GM23338 (cell line): Measurements from ENCODE around the gene RNF223. TPM values are rescaled to one million over a fixed set of nuclear protein-coding genes. Genes with fewer than 3 reads are reported as not detected.

Experiments used
- ATAC-seq: fragments of 200-7000 bp; cut with Tn5 transposase; 3 replicates; pipeline ENCODE4 v1.9.1; 2020
- DNase-seq: peaks from one replicate; pipeline ENCODE4 v3.0.0-alpha.2; 2015; ENCODE audit warnings: low spot score
- H2AFZ ChIP-seq: fragments of 200-600 bp; sonication (generic); 2 replicates; pipeline ENCODE4 v1.8.0; 2016; ENCODE audit warnings: antibody characterized with exemption, mild to moderate bottlenecking, moderate library complexity
- H3F3A ChIP-seq: fragments of 200-600 bp; sonication (generic); replicated peaks from 2 replicates; pipeline ENCODE4 v1.8.0; 2017; ENCODE audit warnings: antibody characterized with exemption, mixed run types, low read depth
- H3K27ac ChIP-seq: fragments of 200-600 bp; sonication (generic); 2 replicates; pipeline ENCODE4 v1.6.1; 2016; ENCODE audit warnings: low read depth
- H3K27me3 ChIP-seq: fragments of 200-600 bp; sonication (generic); 2 replicates; pipeline ENCODE4 v1.8.0; 2016; ENCODE audit warnings: mild to moderate bottlenecking, mixed run types, moderate library complexity; ENCODE audit not compliant: insufficient read depth
- H3K36me3 ChIP-seq: fragments of 200-600 bp; sonication (generic); 2 replicates; pipeline ENCODE4 v1.8.0; 2016; ENCODE audit warnings: mild to moderate bottlenecking; ENCODE audit not compliant: insufficient read depth
- H3K4me1 ChIP-seq: fragments of 200-600 bp; sonication (generic); 2 replicates; pipeline ENCODE4 v1.8.0; 2016; ENCODE audit warnings: mild to moderate bottlenecking, moderate library complexity; ENCODE audit not compliant: insufficient read depth
- H3K4me2 ChIP-seq: fragments of 200-600 bp; sonication (generic); 2 replicates; pipeline ENCODE4 v1.7.1; 2017; ENCODE audit warnings: mixed run types
- H3K4me3 ChIP-seq: fragments of 200-600 bp; sonication (generic); 2 replicates; pipeline ENCODE4 v1.6.1; 2016; ENCODE audit warnings: mixed run types
- H3K79me2 ChIP-seq: fragments of 200-600 bp; sonication (generic); replicated peaks from 2 replicates; pipeline ENCODE4 v1.8.0; 2017; ENCODE audit warnings: mild to moderate bottlenecking; ENCODE audit not compliant: insufficient read depth
- H3K9me2 ChIP-seq: fragments of 200-600 bp; sonication (generic); 2 replicates; pipeline ENCODE4 v1.8.0; 2017; ENCODE audit not compliant: insufficient read depth
- H4K20me1 ChIP-seq: fragments of 200-600 bp; sonication (generic); replicated peaks from 2 replicates; pipeline ENCODE4 v1.8.0; 2017; ENCODE audit warnings: mild to moderate bottlenecking; ENCODE audit not compliant: insufficient read depth
- H3K27ac Mint-ChIP-seq: 2 replicates; pipeline ENCODE4 v1.8.0; 2020; ENCODE audit warnings: inconsistent platforms, mild to moderate bottlenecking, moderate library complexity, mixed read lengths
- H3K27me3 Mint-ChIP-seq: 3 replicates; pipeline ENCODE4 v1.8.0; 2022; ENCODE audit warnings: low read depth, mild to moderate bottlenecking, moderate library complexity, mixed read lengths, inconsistent platforms; ENCODE audit not compliant: insufficient read depth, poor library complexity
- H3K36me3 Mint-ChIP-seq: 3 replicates; pipeline ENCODE4 v1.8.0; 2021; ENCODE audit warnings: low read depth, mild to moderate bottlenecking, inconsistent platforms, moderate library complexity, mixed read lengths
- H3K4me1 Mint-ChIP-seq: 3 replicates; pipeline ENCODE4 v1.8.0; 2020; ENCODE audit warnings: mild to moderate bottlenecking, inconsistent platforms, mixed read lengths
- H3K4me3 Mint-ChIP-seq: 3 replicates; pipeline ENCODE4 v1.8.0; 2021; ENCODE audit warnings: moderate library complexity, mild to moderate bottlenecking, inconsistent platforms, mixed read lengths
- H3K9me3 Mint-ChIP-seq: 3 replicates; pipeline ENCODE4 v1.8.0; 2020; ENCODE audit warnings: moderate library complexity, mild to moderate bottlenecking, inconsistent platforms, mixed read lengths
- CREB1 ChIP-seq: fragments of 250-450 bp; sonication (Bioruptor Pico); IDR thresholded peaks from 2 replicates; pipeline ENCODE4 v1.5.0; 2020; ENCODE audit warnings: low read depth, mild to moderate bottlenecking, moderate library complexity
- CTCF ChIP-seq, 2 experiments: fragments of 200-600 bp in 1 of 2; sonication (generic) in 1 of 2; conservative IDR thresholded peaks; 2 replicates each; pipeline versions ENCODE4 v1.5.1 to v1.6.1; 2016 to 2017; ENCODE audit warnings: antibody characterized with exemption in 2 of 2, low read depth in 2 of 2, mild to moderate bottlenecking in 2 of 2, moderate library complexity in 1 of 2
- ETS1 ChIP-seq: IDR thresholded peaks from 2 replicates; pipeline ENCODE4 v1.6.1; 2016; ENCODE audit warnings: antibody characterized with exemption
- EZH2 ChIP-seq: fragments of 200-600 bp; sonication (generic); IDR thresholded peaks from one replicate; pipeline ENCODE4 v1.8.0; 2017; ENCODE audit warnings: antibody characterized with exemption, mild to moderate bottlenecking, low read depth; ENCODE audit not compliant: unreplicated experiment
- EZH2phosphoT487 ChIP-seq: fragments of 200-600 bp; sonication (generic); IDR thresholded peaks from one replicate; pipeline ENCODE4 v1.8.1; 2018; ENCODE audit warnings: antibody characterized with exemption; ENCODE audit not compliant: unreplicated experiment
- JUNB ChIP-seq: IDR thresholded peaks from one replicate; pipeline ENCODE4 v1.6.1; 2016; ENCODE audit warnings: antibody characterized with exemption; ENCODE audit not compliant: unreplicated experiment
- NANOG ChIP-seq: IDR thresholded peaks from 2 replicates; pipeline ENCODE4 v1.6.1; 2016; ENCODE audit warnings: antibody characterized with exemption, borderline replicate concordance
- POLR2AphosphoS5 ChIP-seq: IDR thresholded peaks from 2 replicates; pipeline ENCODE4 v1.6.1; 2016; ENCODE audit warnings: antibody characterized with exemption, low read depth
- REST ChIP-seq: IDR thresholded peaks from one replicate; pipeline ENCODE4 v1.6.1; 2018; ENCODE audit warnings: antibody characterized with exemption; ENCODE audit not compliant: unreplicated experiment
- STAT1 ChIP-seq: IDR thresholded peaks from one replicate; pipeline ENCODE4 v1.6.1; 2016; ENCODE audit warnings: antibody characterized with exemption; ENCODE audit not compliant: unreplicated experiment
- ZNF114 ChIP-seq: fragments of 250-450 bp; sonication (Bioruptor Pico); IDR thresholded peaks from 2 replicates; pipeline ENCODE4 v1.5.0; 2020; ENCODE audit warnings: mild to moderate bottlenecking, moderate library complexity
- ZNF331 ChIP-seq: fragments of 250-450 bp; sonication (Bioruptor Pico); IDR thresholded peaks from 2 replicates; pipeline ENCODE4 v1.5.0; 2020; ENCODE audit warnings: low read depth, mild to moderate bottlenecking, moderate library complexity
- polyA plus RNA-seq: library from polyadenylated mRNA; unstranded; fragments of >200 nt; fragmentation: Nextera tagmentation; extraction: Ambion mirVana; gene quantifications from 2 replicates; pipeline ENCODE4 v1.2.1, GENCODE V29; 2016
- total RNA-seq: library from RNA; depleted of rRNA; stranded (reverse); fragments of >200 nt; shearing (Covaris generic); gene quantifications from 2 replicates; pipeline ENCODE4 v1.2.3, GENCODE V29; 2014
- TF ChIP-seq, protein P1 (sequence below): fragments of 250-450 bp; sonication (Bioruptor Pico); IDR thresholded peaks from 2 replicates; pipeline ENCODE4 v1.5.0; 2020; ENCODE audit warnings: mild to moderate bottlenecking, moderate library complexity

The RNF223 gene
- total and polyA plus RNA-seq, 2 experiments from 2014 or later, result not detected

DNA sequence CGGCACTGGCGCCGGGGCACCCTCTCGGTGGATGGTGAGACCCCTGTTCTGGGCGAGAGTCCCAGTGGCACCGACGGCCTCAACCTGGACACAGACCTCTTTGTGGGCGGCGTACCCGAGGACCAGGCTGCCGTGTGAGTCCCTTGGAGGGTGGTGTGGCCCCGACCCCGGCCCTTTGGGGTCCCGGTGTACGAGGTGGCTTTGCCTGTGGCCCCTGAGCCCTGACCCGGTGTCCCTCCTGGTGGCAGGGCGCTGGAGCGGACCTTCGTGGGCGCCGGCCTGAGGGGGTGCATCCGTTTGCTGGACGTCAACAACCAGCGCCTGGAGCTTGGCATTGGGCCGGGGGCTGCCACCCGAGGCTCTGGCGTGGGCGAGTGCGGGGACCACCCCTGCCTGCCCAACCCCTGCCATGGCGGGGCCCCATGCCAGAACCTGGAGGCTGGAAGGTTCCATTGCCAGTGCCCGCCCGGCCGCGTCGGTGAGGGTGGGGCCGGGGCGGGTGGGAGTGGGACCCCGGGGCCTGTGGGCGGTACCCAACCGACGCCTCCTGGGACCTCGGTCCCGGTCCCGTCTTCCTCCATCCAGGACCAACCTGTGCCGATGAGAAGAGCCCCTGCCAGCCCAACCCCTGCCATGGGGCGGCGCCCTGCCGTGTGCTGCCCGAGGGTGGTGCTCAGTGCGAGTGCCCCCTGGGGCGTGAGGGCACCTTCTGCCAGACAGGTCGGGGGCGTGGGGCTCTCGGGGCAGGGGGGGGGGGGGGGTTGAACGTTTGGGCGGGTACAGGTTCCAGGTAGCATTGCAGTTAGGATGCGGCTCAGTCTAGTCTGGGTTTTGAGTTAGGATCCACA lies 24.6 kb downstream of the RNF223 start:
- no peaks in the 10 kb centered on the region for H3K4me1 ChIP-seq
- H3K36me3 Mint-ChIP-seq, result peaks cover 32% of the 10 kb centered on the region
- no peaks in the 10 kb centered on the region for H3K9me2 ChIP-seq
- ATAC-seq (no peak), DNase-seq (no peak)
- TF ChIP-seq POLR2AphosphoS5 (no peak), NANOG (no peak), CTCF (conservative IDR thresholded peaks at IDR 0.05; ENCODE audit: low read depth in 2 of 2) (no peak), ZNF331 (CRISPR knock-in tag) (no peak), ETS1 (no peak), ZNF114 (CRISPR knock-in tag) (no peak), REST (no peak), CREB1 (CRISPR knock-in tag) (no peak), STAT1 (no peak), EZH2 (no peak), EZH2phosphoT487 (no peak), JUNB (no peak)
- TF ChIP-seq, protein P1, sequence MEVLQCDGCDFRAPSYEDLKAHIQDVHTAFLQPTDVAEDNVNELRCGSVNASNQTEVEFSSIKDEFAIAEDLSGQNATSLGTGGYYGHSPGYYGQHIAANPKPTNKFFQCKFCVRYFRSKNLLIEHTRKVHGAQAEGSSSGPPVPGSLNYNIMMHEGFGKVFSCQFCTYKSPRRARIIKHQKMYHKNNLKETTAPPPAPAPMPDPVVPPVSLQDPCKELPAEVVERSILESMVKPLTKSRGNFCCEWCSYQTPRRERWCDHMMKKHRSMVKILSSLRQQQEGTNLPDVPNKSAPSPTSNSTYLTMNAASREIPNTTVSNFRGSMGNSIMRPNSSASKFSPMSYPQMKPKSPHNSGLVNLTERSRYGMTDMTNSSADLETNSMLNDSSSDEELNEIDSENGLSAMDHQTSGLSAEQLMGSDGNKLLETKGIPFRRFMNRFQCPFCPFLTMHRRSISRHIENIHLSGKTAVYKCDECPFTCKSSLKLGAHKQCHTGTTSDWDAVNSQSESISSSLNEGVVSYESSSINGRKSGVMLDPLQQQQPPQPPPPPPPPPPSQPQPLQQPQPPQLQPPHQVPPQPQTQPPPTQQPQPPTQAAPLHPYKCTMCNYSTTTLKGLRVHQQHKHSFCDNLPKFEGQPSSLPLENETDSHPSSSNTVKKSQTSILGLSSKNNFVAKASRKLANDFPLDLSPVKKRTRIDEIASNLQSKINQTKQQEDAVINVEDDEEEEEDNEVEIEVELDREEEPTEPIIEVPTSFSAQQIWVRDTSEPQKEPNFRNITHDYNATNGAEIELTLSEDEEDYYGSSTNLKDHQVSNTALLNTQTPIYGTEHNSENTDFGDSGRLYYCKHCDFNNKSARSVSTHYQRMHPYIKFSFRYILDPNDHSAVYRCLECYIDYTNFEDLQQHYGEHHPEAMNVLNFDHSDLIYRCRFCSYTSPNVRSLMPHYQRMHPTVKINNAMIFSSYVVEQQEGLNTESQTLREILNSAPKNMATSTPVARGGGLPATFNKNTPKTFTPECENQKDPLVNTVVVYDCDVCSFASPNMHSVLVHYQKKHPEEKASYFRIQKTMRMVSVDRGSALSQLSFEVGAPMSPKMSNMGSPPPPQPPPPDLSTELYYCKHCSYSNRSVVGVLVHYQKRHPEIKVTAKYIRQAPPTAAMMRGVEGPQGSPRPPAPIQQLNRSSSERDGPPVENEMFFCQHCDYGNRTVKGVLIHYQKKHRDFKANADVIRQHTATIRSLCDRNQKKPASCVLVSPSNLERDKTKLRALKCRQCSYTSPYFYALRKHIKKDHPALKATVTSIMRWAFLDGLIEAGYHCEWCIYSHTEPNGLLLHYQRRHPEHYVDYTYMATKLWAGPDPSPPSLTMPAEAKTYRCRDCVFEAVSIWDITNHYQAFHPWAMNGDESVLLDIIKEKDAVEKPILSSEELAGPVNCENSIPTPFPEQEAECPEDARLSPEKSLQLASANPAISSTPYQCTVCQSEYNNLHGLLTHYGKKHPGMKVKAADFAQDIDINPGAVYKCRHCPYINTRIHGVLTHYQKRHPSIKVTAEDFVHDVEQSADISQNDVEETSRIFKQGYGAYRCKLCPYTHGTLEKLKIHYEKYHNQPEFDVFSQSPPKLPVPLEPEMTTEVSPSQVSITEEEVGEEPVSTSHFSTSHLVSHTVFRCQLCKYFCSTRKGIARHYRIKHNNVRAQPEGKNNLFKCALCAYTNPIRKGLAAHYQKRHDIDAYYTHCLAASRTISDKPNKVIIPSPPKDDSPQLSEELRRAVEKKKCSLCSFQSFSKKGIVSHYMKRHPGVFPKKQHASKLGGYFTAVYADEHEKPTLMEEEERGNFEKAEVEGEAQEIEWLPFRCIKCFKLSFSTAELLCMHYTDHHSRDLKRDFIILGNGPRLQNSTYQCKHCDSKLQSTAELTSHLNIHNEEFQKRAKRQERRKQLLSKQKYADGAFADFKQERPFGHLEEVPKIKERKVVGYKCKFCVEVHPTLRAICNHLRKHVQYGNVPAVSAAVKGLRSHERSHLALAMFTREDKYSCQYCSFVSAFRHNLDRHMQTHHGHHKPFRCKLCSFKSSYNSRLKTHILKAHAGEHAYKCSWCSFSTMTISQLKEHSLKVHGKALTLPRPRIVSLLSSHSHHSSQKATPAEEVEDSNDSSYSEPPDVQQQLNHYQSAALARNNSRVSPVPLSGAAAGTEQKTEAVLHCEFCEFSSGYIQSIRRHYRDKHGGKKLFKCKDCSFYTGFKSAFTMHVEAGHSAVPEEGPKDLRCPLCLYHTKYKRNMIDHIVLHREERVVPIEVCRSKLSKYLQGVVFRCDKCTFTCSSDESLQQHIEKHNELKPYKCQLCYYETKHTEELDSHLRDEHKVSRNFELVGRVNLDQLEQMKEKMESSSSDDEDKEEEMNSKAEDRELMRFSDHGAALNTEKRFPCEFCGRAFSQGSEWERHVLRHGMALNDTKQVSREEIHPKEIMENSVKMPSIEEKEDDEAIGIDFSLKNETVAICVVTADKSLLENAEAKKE (CRISPR knock-in tag), result no peak
- no peaks in the 10 kb centered on the region for H4K20me1 ChIP-seq
- H3K27me3 ChIP-seq, result no peaks in the 10 kb centered on the region
- no peak overlapping the region for H3K27ac Mint-ChIP-seq
- H2AFZ ChIP-seq, result no peak overlapping the region
- H3K36me3 ChIP-seq, result peaks cover 4% of the 10 kb centered on the region; the same call in 1 of the 2 replicates
- no peak overlapping the region for H3K4me2 ChIP-seq
- no peak overlapping the region for H3K27ac ChIP-seq
- H3K4me3 Mint-ChIP-seq, result no peak overlapping the region
- H3K9me3 Mint-ChIP-seq, result peaks cover 2% of the 10 kb centered on the region; the same call in 1 of the 3 replicates
- H3K27me3 Mint-ChIP-seq, result peaks cover 6% of the 10 kb centered on the region
- no peaks in the 10 kb centered on the region for H3K4me1 Mint-ChIP-seq
- H3K79me2 ChIP-seq, result no peaks in the 10 kb centered on the region
- H3F3A ChIP-seq, result 0 out of 2 replicates have a peak, but pooled peaks cover 13% of the 10 kb centered on the region
- no peak overlapping the region for H3K4me3 ChIP-seq
